GM12878 (cell line): ENCODE results near the gene DBNDD2. TPM values are rescaled to one million over a fixed set of nuclear protein-coding genes. Genes with fewer than 3 reads are reported as not detected.

Source experiments
- ATAC-seq: fragments of 200-7000 bp; cut with Tn5 transposase; 3 replicates; pipeline ENCODE4 v1.9.1; 2020; ENCODE audit warnings: mild to moderate bottlenecking, moderate library complexity
- BruUV-seq: library from RNA; stranded (reverse); fragments of 400-500 nt; replicated peaks from 2 replicates; lab custom pipeline; 2021; lab: Mats Ljungman, UMichigan
- CTCF ChIA-PET: fragments of 300-600 bp; sonication (Branson Sonifier 250); formaldehyde crosslinking; extraction: SDS; loops from one replicate; lab custom pipeline; 2021; ENCODE audit warnings: inconsistent platforms; lab: Yijun Ruan, JAX
- POLR2A ChIA-PET: fragments of 350-600 bp; formaldehyde crosslinking; extraction: SDS; loops from one replicate; lab custom pipeline; 2021; ENCODE audit warnings: inconsistent platforms; lab: Charles Lee
- RAD21 ChIA-PET: fragments of 300-600 bp; sonication (Branson Sonifier 250); formaldehyde crosslinking; loops from one replicate; lab custom pipeline; 2023; ENCODE audit warnings: antibody characterized with exemption; ENCODE audit not compliant: unreplicated experiment; lab: Charles Lee
- SMC1A ChIA-PET: fragments of 300-600 bp; sonication (Branson Sonifier 250); formaldehyde crosslinking; loops from one replicate; lab custom pipeline; 2023; ENCODE audit not compliant: unreplicated experiment, uncharacterized antibody; lab: Charles Lee
- DNase-seq: peaks from one replicate; pipeline ENCODE4 v3.0.0-alpha.2; 2011; ENCODE audit warnings: low read depth, low spot score
- FAIRE-seq: peaks from 3 replicates; lab custom pipeline; 2011; peaks lifted over from hg19 to GRCh38; lab: Jason Lieb, UNC
- H2AFZ ChIP-seq: 2 replicates; pipeline ENCODE4 v1.6.0; 2011; ENCODE audit warnings: low read depth, low read length, control low read depth; ENCODE audit not compliant: control insufficient read depth
- H3K27ac ChIP-seq: 2 replicates; pipeline ENCODE4 v1.5.1; 2011; ENCODE audit warnings: control low read depth; ENCODE audit not compliant: control insufficient read depth, insufficient read depth
- H3K27me3 ChIP-seq, 2 experiments: replicated peaks in 1 of 2; 2 replicates each; pipeline versions ENCODE4 v1.6.0 to v1.6.1; 2011; ENCODE audit warnings: low read length in 1 of 2; ENCODE audit not compliant: control insufficient read depth in 2 of 2, insufficient read depth in 2 of 2
- H3K36me3 ChIP-seq, 2 experiments: 2 replicates each; pipeline ENCODE4 v1.5.1; 2011; ENCODE audit warnings: low read length in 1 of 2; ENCODE audit not compliant: control insufficient read depth in 2 of 2, insufficient read depth in 2 of 2
- H3K4me1 ChIP-seq: 2 replicates; pipeline ENCODE4 v1.6.1; 2011; ENCODE audit warnings: mild to moderate bottlenecking, low read length, moderate library complexity, mixed read lengths; ENCODE audit not compliant: control insufficient read depth, insufficient read depth
- H3K4me2 ChIP-seq: 2 replicates; pipeline ENCODE4 v1.6.0; 2011; ENCODE audit warnings: control low read depth; ENCODE audit not compliant: control insufficient read depth, insufficient read depth
- H3K4me3 ChIP-seq: fragments of 200-600 bp; sonication (generic); 2 replicates; pipeline ENCODE4 v1.5.1; 2016
- H3K79me2 ChIP-seq: 2 replicates; pipeline ENCODE4 v1.6.0; 2011; ENCODE audit warnings: low read length; ENCODE audit not compliant: control insufficient read depth, insufficient read depth
- H3K9ac ChIP-seq: 2 replicates; pipeline ENCODE4 v1.8.0; 2011; ENCODE audit warnings: low read length, control low read depth, mixed read lengths; ENCODE audit not compliant: control insufficient read depth, insufficient read depth
- H3K9me3 ChIP-seq: replicated peaks from 3 replicates; pipeline ENCODE4 v1.5.1; 2011; ENCODE audit warnings: mild to moderate bottlenecking, low read length; ENCODE audit not compliant: control insufficient read depth, insufficient read depth
- H4K20me1 ChIP-seq: 2 replicates; pipeline ENCODE4 v1.6.0; 2011; ENCODE audit not compliant: control insufficient read depth, insufficient read depth
- BACH1 ChIP-seq: fragments of 450-650 bp; IDR thresholded peaks from 2 replicates; pipeline ENCODE4 v1.6.1; 2017; ENCODE audit warnings: mild to moderate bottlenecking, borderline replicate concordance
- CBFB ChIP-seq: IDR thresholded peaks from 2 replicates; pipeline ENCODE4 v1.6.1; 2016; ENCODE audit warnings: antibody characterized with exemption, low read depth
- MEF2A ChIP-seq: IDR thresholded peaks from 2 replicates; pipeline ENCODE4 v1.6.1; 2011; ENCODE audit warnings: low read depth, mild to moderate bottlenecking, low read length, moderate library complexity; ENCODE audit not compliant: insufficient read depth
- PML ChIP-seq: IDR thresholded peaks from 2 replicates; pipeline ENCODE4 v1.6.1; 2012; ENCODE audit warnings: low read length, inconsistent platforms
- POLR2AphosphoS5 ChIP-seq: IDR thresholded peaks from 2 replicates; pipeline ENCODE4 v1.6.1; 2011; ENCODE audit warnings: mild to moderate bottlenecking, low read length, inconsistent platforms
- RAD21 ChIP-seq: IDR thresholded peaks from 2 replicates; pipeline ENCODE4 v1.6.1; 2011; ENCODE audit warnings: mild to moderate bottlenecking, low read depth, low read length, moderate library complexity; ENCODE audit not compliant: insufficient read depth
- RAD51 ChIP-seq: fragments of 450-650 bp; IDR thresholded peaks from 2 replicates; pipeline ENCODE4 v1.6.1; 2016; ENCODE audit warnings: moderate library complexity, mild to moderate bottlenecking, inconsistent platforms
- SREBF2 ChIP-seq: IDR thresholded peaks from 2 replicates; pipeline ENCODE4 v1.6.1; 2012; ENCODE audit warnings: mild to moderate bottlenecking, low read length
- TBL1XR1 ChIP-seq: IDR thresholded peaks from 2 replicates; pipeline ENCODE4 v1.6.1; 2012; ENCODE audit warnings: low read depth, low read length, improper control_type of control experiment
- WRNIP1 ChIP-seq: IDR thresholded peaks from 2 replicates; pipeline ENCODE4 v1.6.1; 2011; ENCODE audit warnings: low read depth, low read length, improper control_type of control experiment, borderline replicate concordance
- ZBTB4 ChIP-seq: fragments of 450-650 bp; formaldehyde crosslinking; IDR thresholded peaks from 2 replicates; pipeline ENCODE4 v1.4.0; 2022; ENCODE audit warnings: mild to moderate bottlenecking, moderate library complexity
- ZSCAN29 ChIP-seq: fragments of 450-650 bp; IDR thresholded peaks from 2 replicates; pipeline ENCODE4 v1.6.1; 2017; ENCODE audit warnings: mild to moderate bottlenecking, moderate library complexity
- WGBS: methylation state at CpG from one replicate; pipeline ENCODE4 v1.1.6; 2016; ENCODE audit warnings: low lambda C conversion rate; ENCODE audit not compliant: insufficient replicate concordance, insufficient coverage; ENCODE audit errors: missing lambda C conversion rate; 5-methylcytosine and 5-hydroxymethylcytosine counted together
- in situ Hi-C: fragments of 300-500 bp; cut with MboI; formaldehyde crosslinking; loops from 9 replicates; pipeline ENCODE4 v1.14.3; 2018; ENCODE audit warnings: mixed read lengths
- intact Hi-C: fragments of 100-400 bp; cut with micrococcal nuclease; formaldehyde crosslinking; loops from one replicate; pipeline ENCODE4 v1.14.2; 2022; ENCODE audit not compliant: unreplicated experiment
- polyA plus RNA-seq, 11 experiments: library from polyadenylated mRNA; depleted of rRNA in 4 of 11; unstranded in 6 of 11; stranded (reverse) in 5 of 11; fragments of >200 nt; fragmentation: Nextera tagmentation in 4 of 11; fragmentation: Illumina TruSeq in 1 of 11; extraction: Ambion mirVana in 4 of 11; extraction: Trizol in 1 of 11; gene quantifications; 1 replicate in 1 of 11; 2 replicates in 10 of 11; pipeline versions ENCODE4 v1.2.1 to v1.2.3, GENCODE V29; 2011 to 2016; ENCODE audit warnings: inconsistent platforms in 2 of 11, missing spikeins in 2 of 11, low read depth in 1 of 11
- total RNA-seq, 4 experiments: library from RNA; depleted of rRNA in 3 of 4; stranded (reverse); fragments of >200 nt in 3 of 4; fragmentation: Illumina TruSeq in 1 of 4; extraction: Trizol in 1 of 4; gene quantifications; 2 replicates each; pipeline versions ENCODE4 v1.2.1 to v1.2.3, GENCODE V29; 2013 to 2021
- TF ChIP-seq, protein P1 (sequence below): IDR thresholded peaks from 2 replicates; pipeline ENCODE4 v1.6.1; 2012; ENCODE audit warnings: improper control_type of control experiment, low read depth, low read length; ENCODE audit not compliant: insufficient replicate concordance
- TF ChIP-seq, protein P2 (sequence below): IDR thresholded peaks from 2 replicates; pipeline ENCODE4 v1.6.1; 2011; ENCODE audit warnings: borderline replicate concordance, low read depth, mild to moderate bottlenecking, moderate library complexity, mixed read lengths, low read length; ENCODE audit not compliant: insufficient read depth; ENCODE audit errors: extremely low read length

DBNDD2 gene
- total and polyA plus RNA-seq, 10 of the 15 experiments (the other 5 are each of a cell fraction or from before 2014, with no cell fraction given) = 0.17 to 5.7 (median 0.49) TPM; not detected in 1

DNA sequence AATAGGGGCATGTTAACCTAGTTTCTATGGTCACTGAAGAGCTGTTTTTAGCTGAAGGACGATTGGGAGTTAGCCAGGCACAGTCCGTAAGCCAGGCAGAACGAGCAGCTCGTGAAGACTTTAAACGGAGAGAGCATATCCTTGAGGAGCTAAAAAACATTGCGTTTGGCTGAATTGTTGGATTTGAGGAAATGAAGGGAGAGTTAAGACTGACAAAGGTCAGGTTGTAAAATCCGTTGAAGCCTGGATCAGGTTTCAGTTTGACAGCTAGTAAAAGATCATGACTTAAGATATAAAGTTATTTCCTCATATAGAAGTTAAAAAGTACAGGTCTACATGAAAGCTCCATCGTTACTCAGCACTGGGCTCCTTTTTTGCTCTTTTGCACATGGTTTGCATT is 2.8 kb downstream of the DBNDD2 start:
- no peaks in the 10 kb centered on the region; the same call in 1 of the 2 replicates for H3K79me2 ChIP-seq
- H2AFZ ChIP-seq = no peak overlapping the region
- no TSS peak for BruUV-seq
- 0 out of 2 replicates have a peak, but pooled peaks cover 8% of the 10 kb centered on the region for H3K4me1 ChIP-seq
- no peak for TF ChIP-seq TBL1XR1
- TF ChIP-seq, protein P1, sequence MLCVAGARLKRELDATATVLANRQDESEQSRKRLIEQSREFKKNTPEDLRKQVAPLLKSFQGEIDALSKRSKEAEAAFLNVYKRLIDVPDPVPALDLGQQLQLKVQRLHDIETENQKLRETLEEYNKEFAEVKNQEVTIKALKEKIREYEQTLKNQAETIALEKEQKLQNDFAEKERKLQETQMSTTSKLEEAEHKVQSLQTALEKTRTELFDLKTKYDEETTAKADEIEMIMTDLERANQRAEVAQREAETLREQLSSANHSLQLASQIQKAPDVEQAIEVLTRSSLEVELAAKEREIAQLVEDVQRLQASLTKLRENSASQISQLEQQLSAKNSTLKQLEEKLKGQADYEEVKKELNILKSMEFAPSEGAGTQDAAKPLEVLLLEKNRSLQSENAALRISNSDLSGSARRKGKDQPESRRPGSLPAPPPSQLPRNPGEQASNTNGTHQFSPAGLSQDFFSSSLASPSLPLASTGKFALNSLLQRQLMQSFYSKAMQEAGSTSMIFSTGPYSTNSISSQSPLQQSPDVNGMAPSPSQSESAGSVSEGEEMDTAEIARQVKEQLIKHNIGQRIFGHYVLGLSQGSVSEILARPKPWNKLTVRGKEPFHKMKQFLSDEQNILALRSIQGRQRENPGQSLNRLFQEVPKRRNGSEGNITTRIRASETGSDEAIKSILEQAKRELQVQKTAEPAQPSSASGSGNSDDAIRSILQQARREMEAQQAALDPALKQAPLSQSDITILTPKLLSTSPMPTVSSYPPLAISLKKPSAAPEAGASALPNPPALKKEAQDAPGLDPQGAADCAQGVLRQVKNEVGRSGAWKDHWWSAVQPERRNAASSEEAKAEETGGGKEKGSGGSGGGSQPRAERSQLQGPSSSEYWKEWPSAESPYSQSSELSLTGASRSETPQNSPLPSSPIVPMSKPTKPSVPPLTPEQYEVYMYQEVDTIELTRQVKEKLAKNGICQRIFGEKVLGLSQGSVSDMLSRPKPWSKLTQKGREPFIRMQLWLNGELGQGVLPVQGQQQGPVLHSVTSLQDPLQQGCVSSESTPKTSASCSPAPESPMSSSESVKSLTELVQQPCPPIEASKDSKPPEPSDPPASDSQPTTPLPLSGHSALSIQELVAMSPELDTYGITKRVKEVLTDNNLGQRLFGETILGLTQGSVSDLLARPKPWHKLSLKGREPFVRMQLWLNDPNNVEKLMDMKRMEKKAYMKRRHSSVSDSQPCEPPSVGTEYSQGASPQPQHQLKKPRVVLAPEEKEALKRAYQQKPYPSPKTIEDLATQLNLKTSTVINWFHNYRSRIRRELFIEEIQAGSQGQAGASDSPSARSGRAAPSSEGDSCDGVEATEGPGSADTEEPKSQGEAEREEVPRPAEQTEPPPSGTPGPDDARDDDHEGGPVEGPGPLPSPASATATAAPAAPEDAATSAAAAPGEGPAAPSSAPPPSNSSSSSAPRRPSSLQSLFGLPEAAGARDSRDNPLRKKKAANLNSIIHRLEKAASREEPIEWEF = no peak
- TF ChIP-seq, protein P2, sequence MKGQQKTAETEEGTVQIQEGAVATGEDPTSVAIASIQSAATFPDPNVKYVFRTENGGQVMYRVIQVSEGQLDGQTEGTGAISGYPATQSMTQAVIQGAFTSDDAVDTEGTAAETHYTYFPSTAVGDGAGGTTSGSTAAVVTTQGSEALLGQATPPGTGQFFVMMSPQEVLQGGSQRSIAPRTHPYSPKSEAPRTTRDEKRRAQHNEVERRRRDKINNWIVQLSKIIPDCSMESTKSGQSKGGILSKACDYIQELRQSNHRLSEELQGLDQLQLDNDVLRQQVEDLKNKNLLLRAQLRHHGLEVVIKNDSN = no peak
- TF ChIP-seq WRNIP1 = no peak
- no peak for TF ChIP-seq MEF2A
- TF ChIP-seq PML = no peak
- TF ChIP-seq RAD51 = no peak
- no peak for TF ChIP-seq POLR2AphosphoS5
- TF ChIP-seq SREBF2 = no peak
- TF ChIP-seq BACH1 = no peak
- no peak for TF ChIP-seq ZSCAN29
- TF ChIP-seq RAD21 = no peak
- no peak for TF ChIP-seq CBFB
- no peak for TF ChIP-seq ZBTB4 (CRISPR knock-in tag)
- ChIA-PET CTCF (interaction anchor here (1.2 kb wide), 1 partner anchor 26 kb away, joined by 6 read pairs; no protein-coding TSS in a partner anchor), POLR2A (no interaction called here), RAD21 (interaction anchor here (0.9 kb wide), 1 partner anchor 51 kb away, joined by 3 read pairs; no protein-coding TSS in a partner anchor), SMC1A (interaction anchor here (0.6 kb wide), 1 partner anchor 48 kb away, joined by 3 read pairs; the partner anchor contains the start of gene SYS1)
- H3K27me3 ChIP-seq = peaks cover 0 to 6% of the 10 kb centered on the region in 2 experiments; a peak in 1 of 4 replicates
- no peaks in the 10 kb centered on the region for H4K20me1 ChIP-seq
- no peak overlapping the region for H3K4me2 ChIP-seq
- no peak overlapping the region for H3K4me3 ChIP-seq
- no peak for FAIRE-seq
- WGBS = 70% methylated on average over 8 of the region's 8 CpGs
- no peaks in the 10 kb centered on the region for H3K9me3 ChIP-seq
- H3K36me3 ChIP-seq = no peaks in the 10 kb centered on the region; a peak in 1 of 4 replicates
- no peak for DNase-seq
- no peak for ATAC-seq
- in situ Hi-C loops (no loop called here), intact Hi-C loops (no loop called here)
- no peak overlapping the region for H3K9ac ChIP-seq
- no peak overlapping the region for H3K27ac ChIP-seq
